ENCODE data around the gene TSC22D4. TPM values are rescaled to one million over a fixed set of nuclear protein-coding genes. Genes with fewer than 3 reads are reported as not detected.

TSC22D4 gene
- total and polyA plus RNA-seq, 9 of the 15 experiments (the other 6 are each of a cell fraction or from before 2014, with no cell fraction given): 0.37 to 107 (median 28.7) TPM

- no peak for TF ChIP-seq ZNF324 (CRISPR knock-in tag; IDR thresholded peaks at IDR 0.05)
- TF ChIP-seq RAD21 (CRISPR knock-in tag; conservative IDR thresholded peaks at IDR 0.05 in 1 of 2, IDR thresholded peaks at IDR 0.05 in 1 of 2): no peak
- TF ChIP-seq ZBTB7A (IDR thresholded peaks at IDR 0.05; ENCODE audit: borderline replicate concordance, control insufficient read depth, low read depth, low read length): peak; percentile 96
- TF ChIP-seq CREB5 (CRISPR knock-in tag; IDR thresholded peaks at IDR 0.05): 0 out of 2 replicates have a peak, but pooled peaks have one; percentile 38
- 0 out of 2 replicates have a peak, but pooled peaks have one; percentile 34 for TF ChIP-seq KLF6 (CRISPR knock-in tag; IDR thresholded peaks at IDR 0.05; ENCODE audit: borderline replicate concordance)
- peak; percentile 33 for TF ChIP-seq TSHZ1 (CRISPR knock-in tag; IDR thresholded peaks at IDR 0.05)
- 0 out of 2 replicates have a peak, but pooled peaks have one; percentile 43 for TF ChIP-seq ZNF830 (CRISPR knock-in tag; IDR thresholded peaks at IDR 0.05)
- peak; percentile 96 for TF ChIP-seq TAF9B (IDR thresholded peaks at IDR 0.05; ENCODE audit: partially characterized antibody)
- no peak for TF ChIP-seq ZNF280B (CRISPR knock-in tag; IDR thresholded peaks at IDR 0.05)
- TF ChIP-seq MEF2D (tag; conservative IDR thresholded peaks at IDR 0.05; ENCODE audit: low read depth): peak; percentile 74; the same call in 1 of the 2 replicates
These were observed 34.4 kb downstream of the TSC22D4 start (continued) for GRCh38 chr7:100444311-100445278.

Data from K562 (cell line).